ENCODE measurements around the gene PCDH1.

Gene PCDH1

GRCh38 chr5:141867139-141867538 is 11.1 kb downstream of the PCDH1 start:
- no peak for TF ChIP-seq ZNF274 (IDR thresholded peaks at IDR 0.05; ENCODE audit: low read depth, low read length)
- TF ChIP-seq YY1 (IDR thresholded peaks at IDR 0.05; ENCODE audit: insufficient read depth, insufficient read length): no peak
- H3K36me3 ChIP-seq (ENCODE audit: insufficient read depth, insufficient read length, low read length): peaks cover 65% of the 10 kb centered on the region
- DNase-seq (ENCODE audit: low read depth, low spot score): no peak
- no peaks in the 10 kb centered on the region for H3K27me3 ChIP-seq (ENCODE audit: insufficient read depth, insufficient read length)
- H3K9ac ChIP-seq (ENCODE audit: insufficient read length, low read depth): no peak overlapping the region
- H3K9me3 ChIP-seq (ENCODE audit: insufficient read depth, low read length): no peaks in the 10 kb centered on the region
- peaks cover 13% of the 10 kb centered on the region for H3K4me1 ChIP-seq (ENCODE audit: insufficient read depth, insufficient read length)
- H3K4me3 ChIP-seq (ENCODE audit: insufficient read length, low read depth): no peak overlapping the region

- no peak for DNase-seq (ENCODE audit: low read depth, low spot score)
- Histone ChIP-seq H3K9me3 (ENCODE audit: insufficient read depth, low read length) (no peaks in the 10 kb centered on the region), H3K4me1 (ENCODE audit: insufficient read depth, insufficient read length) (peaks cover 16% of the 10 kb centered on the region), H3K27me3 (ENCODE audit: insufficient read depth, insufficient read length) (no peaks in the 10 kb centered on the region), H3K4me3 (ENCODE audit: insufficient read length, low read depth) (no peak overlapping the region), H3K36me3 (ENCODE audit: insufficient read depth, insufficient read length, low read length) (peaks cover 71% of the 10 kb centered on the region), H3K9ac (ENCODE audit: insufficient read length, low read depth) (no peak overlapping the region)
- no peak for TF ChIP-seq YY1 (IDR thresholded peaks at IDR 0.05; ENCODE audit: insufficient read depth, insufficient read length)
- no peak for TF ChIP-seq SUZ12 (IDR thresholded peaks at IDR 0.05; ENCODE audit: extremely low read depth, insufficient read depth, insufficient read length)
- no peak for TF ChIP-seq ZNF274 (IDR thresholded peaks at IDR 0.05; ENCODE audit: low read depth, low read length)
These were observed 12.1 kb downstream of the PCDH1 start for GRCh38 chr5:141866096-141866495.

DNA sequence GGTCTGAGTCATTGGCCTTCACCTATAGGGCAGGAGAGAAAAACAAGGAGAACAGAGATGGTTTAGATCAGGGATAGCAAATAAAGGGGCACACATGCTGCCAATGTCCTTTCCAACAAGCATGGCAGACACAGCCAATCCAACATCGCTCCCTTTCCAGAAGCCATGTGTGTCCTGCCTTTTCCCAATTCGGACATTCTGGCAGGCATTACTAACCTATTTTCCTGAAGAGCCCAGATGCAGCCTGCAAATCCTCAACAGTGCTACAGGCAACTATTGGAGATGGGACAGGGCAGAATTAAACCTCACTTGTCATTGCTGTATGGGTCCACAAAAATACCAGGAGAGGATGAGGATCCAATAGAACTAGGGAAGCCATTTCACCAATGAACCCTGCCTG is 12.8 kb downstream of the PCDH1 start:
- no peak for DNase-seq (ENCODE audit: low read depth, low spot score)
- no peak overlapping the region for H3K4me3 ChIP-seq (ENCODE audit: insufficient read length, low read depth)
- peaks cover 10% of the 10 kb centered on the region for H3K4me1 ChIP-seq (ENCODE audit: insufficient read depth, insufficient read length)
- TF ChIP-seq YY1 (IDR thresholded peaks at IDR 0.05; ENCODE audit: insufficient read depth, insufficient read length): no peak
- no peak for TF ChIP-seq SUZ12 (IDR thresholded peaks at IDR 0.05; ENCODE audit: extremely low read depth, insufficient read depth, insufficient read length)
- no peak for TF ChIP-seq ZNF274 (IDR thresholded peaks at IDR 0.05; ENCODE audit: low read depth, low read length)
- H3K27me3 ChIP-seq (ENCODE audit: insufficient read depth, insufficient read length): no peaks in the 10 kb centered on the region
- H3K36me3 ChIP-seq (ENCODE audit: insufficient read depth, insufficient read length, low read length): peaks cover 71% of the 10 kb centered on the region
- H3K9ac ChIP-seq (ENCODE audit: insufficient read length, low read depth): no peak overlapping the region
- H3K9me3 ChIP-seq (ENCODE audit: insufficient read depth, low read length): no peaks in the 10 kb centered on the region

GRCh38 chr5:141864371-141865370 is 13.5 kb downstream of the PCDH1 start:
- Histone ChIP-seq H3K36me3 (ENCODE audit: insufficient read depth, insufficient read length, low read length) (peaks cover 66% of the 10 kb centered on the region), H3K4me3 (ENCODE audit: insufficient read length, low read depth) (no peak overlapping the region), H3K4me1 (ENCODE audit: insufficient read depth, insufficient read length) (peaks cover 3% of the 10 kb centered on the region), H3K9me3 (ENCODE audit: insufficient read depth, low read length) (no peaks in the 10 kb centered on the region), H3K9ac (ENCODE audit: insufficient read length, low read depth) (no peak overlapping the region), H3K27me3 (ENCODE audit: insufficient read depth, insufficient read length) (no peaks in the 10 kb centered on the region)
- DNase-seq (ENCODE audit: low read depth, low spot score): no peak
- TF ChIP-seq SUZ12 (IDR thresholded peaks at IDR 0.05; ENCODE audit: extremely low read depth, insufficient read depth, insufficient read length) (no peak), YY1 (IDR thresholded peaks at IDR 0.05; ENCODE audit: insufficient read depth, insufficient read length) (no peak), ZNF274 (IDR thresholded peaks at IDR 0.05; ENCODE audit: low read depth, low read length) (no peak)

DNA sequence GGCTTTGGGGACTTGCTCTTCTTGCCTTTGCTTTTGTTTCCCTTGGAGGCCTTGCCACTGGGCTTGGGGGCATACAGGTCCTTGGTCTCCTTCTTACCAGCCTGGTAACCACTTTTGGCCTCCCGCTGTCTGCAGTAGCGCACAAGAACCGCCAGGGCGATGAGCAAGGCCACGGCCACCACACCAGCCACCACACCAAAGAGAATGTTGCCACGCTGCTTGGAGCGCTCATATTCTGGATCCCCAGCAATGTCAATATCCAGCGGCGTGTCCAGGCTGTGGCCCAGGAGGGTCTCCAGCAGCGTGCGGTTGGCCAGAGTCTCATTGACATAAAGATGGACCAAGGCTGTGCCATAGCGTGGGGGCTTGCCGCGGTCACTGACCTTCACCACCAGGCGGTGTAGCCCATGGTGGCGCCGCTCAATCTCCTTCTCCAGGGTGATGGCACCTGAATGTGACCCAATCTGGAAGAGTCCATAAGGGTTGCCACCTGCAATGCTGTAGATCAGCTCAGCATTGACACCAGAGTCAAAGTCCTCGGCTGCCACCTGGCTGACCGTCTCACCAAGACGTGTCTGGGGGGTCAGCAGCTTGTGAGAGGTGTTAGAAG is 14.5 kb downstream of the PCDH1 start:
- no peaks in the 10 kb centered on the region for H3K27me3 ChIP-seq (ENCODE audit: insufficient read depth, insufficient read length)
- H3K4me1 ChIP-seq (ENCODE audit: insufficient read depth, insufficient read length): peaks cover 4% of the 10 kb centered on the region
- H3K9ac ChIP-seq (ENCODE audit: insufficient read length, low read depth): no peak overlapping the region
- peaks cover 60% of the 10 kb centered on the region for H3K36me3 ChIP-seq (ENCODE audit: insufficient read depth, insufficient read length, low read length)
- no peak for DNase-seq (ENCODE audit: low read depth, low spot score)
- TF ChIP-seq YY1 (IDR thresholded peaks at IDR 0.05; ENCODE audit: insufficient read depth, insufficient read length): no peak
- H3K9me3 ChIP-seq (ENCODE audit: insufficient read depth, low read length): no peaks in the 10 kb centered on the region
- no peak overlapping the region for H3K4me3 ChIP-seq (ENCODE audit: insufficient read length, low read depth)

GRCh38 chr5:141862936-141863543 is 15.2 kb downstream of the PCDH1 start:
- Histone ChIP-seq H3K36me3 (ENCODE audit: insufficient read depth, insufficient read length, low read length) (peaks cover 54% of the 10 kb centered on the region), H3K4me3 (ENCODE audit: insufficient read length, low read depth) (no peak overlapping the region), H3K9ac (ENCODE audit: insufficient read length, low read depth) (no peak overlapping the region), H3K9me3 (ENCODE audit: insufficient read depth, low read length) (no peaks in the 10 kb centered on the region), H3K27me3 (ENCODE audit: insufficient read depth, insufficient read length) (no peaks in the 10 kb centered on the region), H3K4me1 (ENCODE audit: insufficient read depth, insufficient read length) (peaks cover 10% of the 10 kb centered on the region)
- TF ChIP-seq ZNF274 (IDR thresholded peaks at IDR 0.05; ENCODE audit: low read depth, low read length) (no peak), SUZ12 (IDR thresholded peaks at IDR 0.05; ENCODE audit: extremely low read depth, insufficient read depth, insufficient read length) (no peak), YY1 (IDR thresholded peaks at IDR 0.05; ENCODE audit: insufficient read depth, insufficient read length) (no peak)
- DNase-seq (ENCODE audit: low read depth, low spot score): no peak

DNA sequence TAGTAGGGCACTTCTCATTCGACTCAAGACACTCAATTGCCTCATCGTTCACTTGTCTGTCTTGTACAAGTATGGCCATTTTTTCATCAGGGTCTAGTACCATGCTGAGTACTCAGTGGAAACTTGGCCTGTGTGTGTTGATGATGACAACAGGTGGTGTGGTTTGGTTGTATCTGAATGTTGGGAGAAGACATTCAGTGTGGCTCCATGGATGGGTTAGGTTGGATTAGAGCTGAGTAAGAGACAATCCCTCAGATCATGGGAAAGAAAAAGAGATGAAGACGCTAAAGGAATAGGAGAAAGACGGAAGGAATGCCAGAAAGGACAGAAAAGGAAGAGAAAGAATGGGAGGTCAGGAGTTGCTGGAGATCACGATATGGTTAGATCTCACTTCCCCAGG is 17.0 kb downstream of the PCDH1 start:
- TF ChIP-seq SUZ12 (IDR thresholded peaks at IDR 0.05; ENCODE audit: extremely low read depth, insufficient read depth, insufficient read length) (no peak), YY1 (IDR thresholded peaks at IDR 0.05; ENCODE audit: insufficient read depth, insufficient read length) (no peak), ZNF274 (IDR thresholded peaks at IDR 0.05; ENCODE audit: low read depth, low read length) (no peak)
- no peak overlapping the region for H3K9ac ChIP-seq (ENCODE audit: insufficient read length, low read depth)
- H3K4me1 ChIP-seq (ENCODE audit: insufficient read depth, insufficient read length): peaks cover 10% of the 10 kb centered on the region
- DNase-seq (ENCODE audit: low read depth, low spot score): no peak
- no peaks in the 10 kb centered on the region for H3K27me3 ChIP-seq (ENCODE audit: insufficient read depth, insufficient read length)
- H3K36me3 ChIP-seq (ENCODE audit: insufficient read depth, insufficient read length, low read length): peaks cover 42% of the 10 kb centered on the region
- no peaks in the 10 kb centered on the region for H3K9me3 ChIP-seq (ENCODE audit: insufficient read depth, low read length)
- no peak overlapping the region for H3K4me3 ChIP-seq (ENCODE audit: insufficient read length, low read depth)

Data from NT2/D1 (cell line).